Hematopoietic multipotent progenitor cell (in vitro differentiated cells): Measurements from ENCODE around the gene KLHL22. TPM values are rescaled to one million over a fixed set of nuclear protein-coding genes. Genes with fewer than 3 reads are reported as not detected.
"Not testable (repeated sequence)": the region's sequence is repeated elsewhere in the genome, so short reads cannot be mapped to it uniquely, and the experiment has no call there.

Source experiments
- DNase-seq, 3 donors: peaks; one replicate each; pipeline ENCODE4 v3.0.0-alpha.2; 2011 to 2015; ENCODE audit warnings: low read depth in 2 of 3, low spot score in 2 of 3
- total RNA-seq: library from RNA; depleted of rRNA; stranded (reverse); fragments of >200 nt; gene quantifications from one replicate; pipeline ENCODE4 v1.2.3, GENCODE V29; 2012

Gene KLHL22
- total RNA-seq, 1 donor: 33.9 TPM

- no peak for DNase-seq
Observed at GRCh38 chr22:20471126-20471833, 24.3 kb downstream of the KLHL22 start.

GRCh38 chr22:20470525-20470924 is 25.1 kb downstream of the KLHL22 start:
- not testable (repeated sequence) for DNase-seq

- DNase-seq: no peak
Observed at GRCh38 chr22:20469110-20469868, 26.3 kb downstream of the KLHL22 start.

- DNase-seq: no peak
Observed at GRCh38 chr22:20466659-20467379, 28.8 kb downstream of the KLHL22 start.

GRCh38 chr22:20465759-20466077 is 29.9 kb downstream of the KLHL22 start:
- no peak for DNase-seq

- DNase-seq: no peak
Observed at GRCh38 chr22:20464912-20465758, 30.5 kb downstream of the KLHL22 start.

- DNase-seq: peak in 1 of 3 donors; percentile 36
Observed at GRCh38 chr22:20464096-20464614, 31.4 kb downstream of the KLHL22 start.

- peak; percentile 18 to 66 (median 36) for DNase-seq
Observed at GRCh38 chr22:20463324-20464095, 32.1 kb downstream of the KLHL22 start.

- DNase-seq: no peak
Observed at GRCh38 chr22:20459862-20460261, 35.7 kb downstream of the KLHL22 start.

GRCh38 chr22:20459152-20459542 is 36.4 kb downstream of the KLHL22 start:
- DNase-seq: no peak

- DNase-seq: no peak
Observed at GRCh38 chr22:20458530-20459151, 37.0 kb downstream of the KLHL22 start.

- DNase-seq: no peak
Observed at GRCh38 chr22:20457506-20458240, 37.9 kb downstream of the KLHL22 start.

- no peak for DNase-seq
Observed at GRCh38 chr22:20456722-20457076, 38.9 kb downstream of the KLHL22 start.

GRCh38 chr22:20456064-20456721 is 39.4 kb downstream of the KLHL22 start:
- DNase-seq: peak; percentile 44 to 80 (median 77)

- DNase-seq: no peak
Observed at GRCh38 chr22:20455709-20456063, 39.9 kb downstream of the KLHL22 start.

GRCh38 chr22:20453222-20453621 is 42.4 kb downstream of the KLHL22 start:
- no peak for DNase-seq

- DNase-seq: no peak
Observed at GRCh38 chr22:20451920-20452319, 43.7 kb downstream of the KLHL22 start.

- not testable (repeated sequence) for DNase-seq
Observed at GRCh38 chr22:20451129-20451778, 44.3 kb downstream of the KLHL22 start.
